GM23338 (cell line): Measurements from ENCODE around the gene POFUT2. TPM values are rescaled to one million over a fixed set of nuclear protein-coding genes. Genes with fewer than 3 reads are reported as not detected.

Experiments used
- ATAC-seq: fragments of 200-7000 bp; cut with Tn5 transposase; 3 replicates; pipeline ENCODE4 v1.9.1; 2020
- DNase-seq: peaks from one replicate; pipeline ENCODE4 v3.0.0-alpha.2; 2015; ENCODE audit warnings: low spot score
- H2AFZ ChIP-seq: fragments of 200-600 bp; sonication (generic); 2 replicates; pipeline ENCODE4 v1.8.0; 2016; ENCODE audit warnings: antibody characterized with exemption, mild to moderate bottlenecking, moderate library complexity
- H3F3A ChIP-seq: fragments of 200-600 bp; sonication (generic); replicated peaks from 2 replicates; pipeline ENCODE4 v1.8.0; 2017; ENCODE audit warnings: antibody characterized with exemption, mixed run types, low read depth
- H3K27ac ChIP-seq: fragments of 200-600 bp; sonication (generic); 2 replicates; pipeline ENCODE4 v1.6.1; 2016; ENCODE audit warnings: low read depth
- H3K27me3 ChIP-seq: fragments of 200-600 bp; sonication (generic); 2 replicates; pipeline ENCODE4 v1.8.0; 2016; ENCODE audit warnings: mild to moderate bottlenecking, mixed run types, moderate library complexity; ENCODE audit not compliant: insufficient read depth
- H3K36me3 ChIP-seq: fragments of 200-600 bp; sonication (generic); 2 replicates; pipeline ENCODE4 v1.8.0; 2016; ENCODE audit warnings: mild to moderate bottlenecking; ENCODE audit not compliant: insufficient read depth
- H3K4me1 ChIP-seq: fragments of 200-600 bp; sonication (generic); 2 replicates; pipeline ENCODE4 v1.8.0; 2016; ENCODE audit warnings: mild to moderate bottlenecking, moderate library complexity; ENCODE audit not compliant: insufficient read depth
- H3K4me2 ChIP-seq: fragments of 200-600 bp; sonication (generic); 2 replicates; pipeline ENCODE4 v1.7.1; 2017; ENCODE audit warnings: mixed run types
- H3K4me3 ChIP-seq: fragments of 200-600 bp; sonication (generic); 2 replicates; pipeline ENCODE4 v1.6.1; 2016; ENCODE audit warnings: mixed run types
- H3K79me2 ChIP-seq: fragments of 200-600 bp; sonication (generic); replicated peaks from 2 replicates; pipeline ENCODE4 v1.8.0; 2017; ENCODE audit warnings: mild to moderate bottlenecking; ENCODE audit not compliant: insufficient read depth
- H3K9me2 ChIP-seq: fragments of 200-600 bp; sonication (generic); 2 replicates; pipeline ENCODE4 v1.8.0; 2017; ENCODE audit not compliant: insufficient read depth
- H4K20me1 ChIP-seq: fragments of 200-600 bp; sonication (generic); replicated peaks from 2 replicates; pipeline ENCODE4 v1.8.0; 2017; ENCODE audit warnings: mild to moderate bottlenecking; ENCODE audit not compliant: insufficient read depth
- H3K27ac Mint-ChIP-seq: 2 replicates; pipeline ENCODE4 v1.8.0; 2020; ENCODE audit warnings: inconsistent platforms, mild to moderate bottlenecking, moderate library complexity, mixed read lengths
- H3K27me3 Mint-ChIP-seq: 3 replicates; pipeline ENCODE4 v1.8.0; 2022; ENCODE audit warnings: low read depth, mild to moderate bottlenecking, moderate library complexity, mixed read lengths, inconsistent platforms; ENCODE audit not compliant: insufficient read depth, poor library complexity
- H3K36me3 Mint-ChIP-seq: 3 replicates; pipeline ENCODE4 v1.8.0; 2021; ENCODE audit warnings: low read depth, mild to moderate bottlenecking, inconsistent platforms, moderate library complexity, mixed read lengths
- H3K4me1 Mint-ChIP-seq: 3 replicates; pipeline ENCODE4 v1.8.0; 2020; ENCODE audit warnings: mild to moderate bottlenecking, inconsistent platforms, mixed read lengths
- H3K4me3 Mint-ChIP-seq: 3 replicates; pipeline ENCODE4 v1.8.0; 2021; ENCODE audit warnings: moderate library complexity, mild to moderate bottlenecking, inconsistent platforms, mixed read lengths
- H3K9me3 Mint-ChIP-seq: 3 replicates; pipeline ENCODE4 v1.8.0; 2020; ENCODE audit warnings: moderate library complexity, mild to moderate bottlenecking, inconsistent platforms, mixed read lengths
- CREB1 ChIP-seq: fragments of 250-450 bp; sonication (Bioruptor Pico); IDR thresholded peaks from 2 replicates; pipeline ENCODE4 v1.5.0; 2020; ENCODE audit warnings: low read depth, mild to moderate bottlenecking, moderate library complexity
- CTCF ChIP-seq, 2 experiments: fragments of 200-600 bp in 1 of 2; sonication (generic) in 1 of 2; conservative IDR thresholded peaks; 2 replicates each; pipeline versions ENCODE4 v1.5.1 to v1.6.1; 2016 to 2017; ENCODE audit warnings: antibody characterized with exemption in 2 of 2, low read depth in 2 of 2, mild to moderate bottlenecking in 2 of 2, moderate library complexity in 1 of 2
- ETS1 ChIP-seq: IDR thresholded peaks from 2 replicates; pipeline ENCODE4 v1.6.1; 2016; ENCODE audit warnings: antibody characterized with exemption
- EZH2 ChIP-seq: fragments of 200-600 bp; sonication (generic); IDR thresholded peaks from one replicate; pipeline ENCODE4 v1.8.0; 2017; ENCODE audit warnings: antibody characterized with exemption, mild to moderate bottlenecking, low read depth; ENCODE audit not compliant: unreplicated experiment
- EZH2phosphoT487 ChIP-seq: fragments of 200-600 bp; sonication (generic); IDR thresholded peaks from one replicate; pipeline ENCODE4 v1.8.1; 2018; ENCODE audit warnings: antibody characterized with exemption; ENCODE audit not compliant: unreplicated experiment
- JUNB ChIP-seq: IDR thresholded peaks from one replicate; pipeline ENCODE4 v1.6.1; 2016; ENCODE audit warnings: antibody characterized with exemption; ENCODE audit not compliant: unreplicated experiment
- NANOG ChIP-seq: IDR thresholded peaks from 2 replicates; pipeline ENCODE4 v1.6.1; 2016; ENCODE audit warnings: antibody characterized with exemption, borderline replicate concordance
- POLR2AphosphoS5 ChIP-seq: IDR thresholded peaks from 2 replicates; pipeline ENCODE4 v1.6.1; 2016; ENCODE audit warnings: antibody characterized with exemption, low read depth
- REST ChIP-seq: IDR thresholded peaks from one replicate; pipeline ENCODE4 v1.6.1; 2018; ENCODE audit warnings: antibody characterized with exemption; ENCODE audit not compliant: unreplicated experiment
- STAT1 ChIP-seq: IDR thresholded peaks from one replicate; pipeline ENCODE4 v1.6.1; 2016; ENCODE audit warnings: antibody characterized with exemption; ENCODE audit not compliant: unreplicated experiment
- ZNF114 ChIP-seq: fragments of 250-450 bp; sonication (Bioruptor Pico); IDR thresholded peaks from 2 replicates; pipeline ENCODE4 v1.5.0; 2020; ENCODE audit warnings: mild to moderate bottlenecking, moderate library complexity
- ZNF331 ChIP-seq: fragments of 250-450 bp; sonication (Bioruptor Pico); IDR thresholded peaks from 2 replicates; pipeline ENCODE4 v1.5.0; 2020; ENCODE audit warnings: low read depth, mild to moderate bottlenecking, moderate library complexity
- ZNF462 ChIP-seq: fragments of 250-450 bp; sonication (Bioruptor Pico); IDR thresholded peaks from 2 replicates; pipeline ENCODE4 v1.5.0; 2020; ENCODE audit warnings: mild to moderate bottlenecking, moderate library complexity
- polyA plus RNA-seq: library from polyadenylated mRNA; unstranded; fragments of >200 nt; fragmentation: Nextera tagmentation; extraction: Ambion mirVana; gene quantifications from 2 replicates; pipeline ENCODE4 v1.2.1, GENCODE V29; 2016
- total RNA-seq: library from RNA; depleted of rRNA; stranded (reverse); fragments of >200 nt; shearing (Covaris generic); gene quantifications from 2 replicates; pipeline ENCODE4 v1.2.3, GENCODE V29; 2014

POFUT2 gene
- total and polyA plus RNA-seq, 2 experiments from 2014 or later, result 12.1 to 34.5 TPM

- peaks cover 42% of the 10 kb centered on the region for H3K36me3 Mint-ChIP-seq
- no peaks in the 10 kb centered on the region; the same call in 2 of the 3 replicates for H3K4me1 Mint-ChIP-seq
- H3K4me1 ChIP-seq, result no peaks in the 10 kb centered on the region
- no peak overlapping the region for H3K27ac Mint-ChIP-seq
- no peaks in the 10 kb centered on the region for H3K27me3 ChIP-seq
- H3K4me3 Mint-ChIP-seq, result no peak overlapping the region
- no peak overlapping the region for H3K27ac ChIP-seq
- no peak for TF ChIP-seq EZH2phosphoT487
- TF ChIP-seq ZNF114, result no peak
- no peak for TF ChIP-seq ETS1
- no peak for TF ChIP-seq JUNB
- TF ChIP-seq POLR2AphosphoS5, result no peak
- no peak for TF ChIP-seq CTCF (conservative IDR thresholded peaks at IDR 0.05; ENCODE audit: low read depth in 2 of 2)
- no peak for TF ChIP-seq NANOG
- no peak for TF ChIP-seq STAT1
- no peak for TF ChIP-seq CREB1 (CRISPR knock-in tag)
- no peak for TF ChIP-seq EZH2
- TF ChIP-seq ZNF331 (CRISPR knock-in tag), result no peak
- TF ChIP-seq ZNF462, result no peak
- TF ChIP-seq REST, result no peak
- peaks cover 9% of the 10 kb centered on the region for H3K27me3 Mint-ChIP-seq
- no peak overlapping the region for H3K4me2 ChIP-seq
- ATAC-seq (no peak), DNase-seq (no peak)
- 0 out of 2 replicates have a peak, but pooled peaks cover 2% of the 10 kb centered on the region for H3F3A ChIP-seq
- H4K20me1 ChIP-seq, result no peaks in the 10 kb centered on the region; the same call in none of the 2 replicates
- no peaks in the 10 kb centered on the region for H3K9me2 ChIP-seq
- H3K9me3 Mint-ChIP-seq, result 0 out of 3 replicates have a peak, but pooled peaks cover 4% of the 10 kb centered on the region
- no peak overlapping the region for H2AFZ ChIP-seq
- no peak overlapping the region for H3K4me3 ChIP-seq
- H3K79me2 ChIP-seq, result no peaks in the 10 kb centered on the region
- H3K36me3 ChIP-seq, result 0 out of 2 replicates have a peak, but pooled peaks cover 9% of the 10 kb centered on the region
Measured at GRCh38 chr21:45262616-45263015, 25.1 kb downstream of the POFUT2 start.
